Cardiac muscle cell (in vitro differentiated cells and primary cell): ENCODE measurements around the gene KCTD16. TPM values are rescaled to one million over a fixed set of nuclear protein-coding genes. Genes with fewer than 3 reads are reported as not detected.
A peak's percentile ranks its signal among the peaks of the same experiment; 100 is the strongest.

Source experiments
- DNase-seq, 2 donors: peaks; one replicate each; pipeline versions ENCODE4 v3.0.0 to v3.0.0-alpha.2; 2010 to 2017; ENCODE audit warnings: low read depth in 1 of 2, low spot score in 1 of 2
- H3K27ac ChIP-seq: fragments of 200-600 bp; sonication (generic); 2 replicates; pipeline ENCODE4 v1.5.1; 2016
- H3K27me3 ChIP-seq: fragments of 200-600 bp; sonication (generic); 2 replicates; pipeline ENCODE4 v1.6.0; 2016; ENCODE audit warnings: control low read depth
- H3K36me3 ChIP-seq: fragments of 200-600 bp; sonication (generic); 2 replicates; pipeline ENCODE4 v1.5.1; 2016; ENCODE audit warnings: control low read depth
- H3K4me1 ChIP-seq: fragments of 200-600 bp; sonication (generic); 2 replicates; pipeline ENCODE4 v1.8.1; 2017; ENCODE audit warnings: low read depth, mild to moderate bottlenecking, mixed run types
- H3K4me3 ChIP-seq: fragments of 200-600 bp; sonication (generic); 2 replicates; pipeline ENCODE4 v1.5.1; 2016; ENCODE audit warnings: mild to moderate bottlenecking
- H3K9me3 ChIP-seq: fragments of 200-600 bp; sonication (generic); 2 replicates; pipeline ENCODE4 v1.5.1; 2017; ENCODE audit warnings: low read depth, mild to moderate bottlenecking, control low read depth
- CTCF ChIP-seq: IDR thresholded peaks from 2 replicates; pipeline ENCODE4 v1.5.1; 2012; ENCODE audit warnings: low read depth, mild to moderate bottlenecking, low read length
- polyA plus RNA-seq: library from polyadenylated mRNA; unstranded; fragments of >200 nt; fragmentation: Nextera tagmentation; extraction: Ambion mirVana; gene quantifications from 2 replicates; pipeline ENCODE4 v1.2.1, GENCODE V29; 2016
- total RNA-seq: library from RNA; depleted of rRNA; stranded (reverse); fragments of >200 nt; gene quantifications from 2 replicates; pipeline ENCODE4 v1.2.3, GENCODE V29; 2016

KCTD16 gene
- total and polyA plus RNA-seq, 2 experiments from 2014 or later: 0.13 to 0.66 TPM

- H3K4me1 ChIP-seq: no peaks in the 10 kb centered on the region
- H3K36me3 ChIP-seq: no peaks in the 10 kb centered on the region
- no peak for TF ChIP-seq CTCF
- no peak overlapping the region for H3K27ac ChIP-seq
- no peak for DNase-seq
- H3K9me3 ChIP-seq: no peaks in the 10 kb centered on the region
- peaks cover 7% of the 10 kb centered on the region for H3K27me3 ChIP-seq
- no peak overlapping the region for H3K4me3 ChIP-seq
Observed at GRCh38 chr5:144179226-144179625, 8.6 kb downstream of the KCTD16 start.

GRCh38 chr5:144183254-144183889, 12.7 kb downstream of the KCTD16 start:
- Histone ChIP-seq H3K4me1 (no peaks in the 10 kb centered on the region), H3K9me3 (no peaks in the 10 kb centered on the region), H3K4me3 (no peak overlapping the region), H3K27ac (no peak overlapping the region), H3K27me3 (peaks cover 18% of the 10 kb centered on the region), H3K36me3 (no peaks in the 10 kb centered on the region)
- TF ChIP-seq CTCF: peak; percentile 67
- DNase-seq: peak; percentile 36 to 54

- Histone ChIP-seq H3K27ac (no peak overlapping the region), H3K27me3 (peaks cover 24% of the 10 kb centered on the region), H3K9me3 (no peaks in the 10 kb centered on the region), H3K36me3 (no peaks in the 10 kb centered on the region), H3K4me3 (no peak overlapping the region), H3K4me1 (no peaks in the 10 kb centered on the region)
- no peak for TF ChIP-seq CTCF
- DNase-seq: peak in 1 of 2 donors; percentile 95
Observed at GRCh38 chr5:144187699-144188294, 17.1 kb downstream of the KCTD16 start.

- H3K27ac ChIP-seq: no peak overlapping the region
- H3K4me3 ChIP-seq: no peak overlapping the region
- H3K27me3 ChIP-seq: peaks cover 21% of the 10 kb centered on the region
- peak in 1 of 2 donors; percentile 83 for DNase-seq
- no peaks in the 10 kb centered on the region for H3K4me1 ChIP-seq
- no peaks in the 10 kb centered on the region for H3K36me3 ChIP-seq
- TF ChIP-seq CTCF: no peak
- no peaks in the 10 kb centered on the region for H3K9me3 ChIP-seq
Observed at GRCh38 chr5:144189800-144190429, 19.2 kb downstream of the KCTD16 start.

- H3K27me3 ChIP-seq: peaks cover 11% of the 10 kb centered on the region
- no peak overlapping the region for H3K27ac ChIP-seq
- no peak for TF ChIP-seq CTCF
- no peaks in the 10 kb centered on the region for H3K36me3 ChIP-seq
- no peak for DNase-seq
- no peaks in the 10 kb centered on the region for H3K9me3 ChIP-seq
- H3K4me3 ChIP-seq: no peak overlapping the region
- H3K4me1 ChIP-seq: no peaks in the 10 kb centered on the region
Observed at GRCh38 chr5:144191531-144191930, 20.9 kb downstream of the KCTD16 start.
